ENCODE data around the gene KCNC4. TPM values are rescaled to one million over a fixed set of nuclear protein-coding genes. Genes with fewer than 3 reads are reported as not detected.

The KCNC4 gene
- total and polyA plus RNA-seq, 12 donors = 2.2 to 13.8 (median 5.1) TPM

DNA sequence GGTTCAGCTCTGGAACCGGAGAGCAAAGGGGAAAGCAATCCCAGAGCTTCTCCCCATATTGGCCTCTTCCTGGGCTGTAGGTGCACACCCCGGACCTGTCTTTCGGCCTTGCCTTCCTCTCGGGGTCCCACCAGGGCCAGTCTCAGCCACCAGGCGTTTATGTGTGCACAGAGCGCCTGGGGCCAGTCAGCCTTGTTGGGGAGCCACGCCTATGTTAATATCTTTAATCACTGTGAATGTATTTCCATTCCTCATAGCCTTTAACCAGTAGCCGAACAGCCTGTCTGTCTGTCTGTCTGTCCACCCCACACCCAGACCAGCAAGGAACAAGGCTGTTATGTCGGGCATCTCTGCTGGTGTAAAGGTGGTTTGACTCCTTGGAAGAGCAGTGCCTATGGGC lies 18.8 kb downstream of the KCNC4 start:
- intact Hi-C loops (cut with DNase I) = no loop called here
- Histone ChIP-seq H3K27me3 (no peaks in the 10 kb centered on the region), H3K27ac (no peak overlapping the region), H3K4me3 (no peak overlapping the region), H3K36me3 (peaks cover 0 to 94% (median 11%) of the 10 kb centered on the region in 9 donors), H3K4me1 (no peaks in the 10 kb centered on the region), H3K9me3 (peaks cover 0 to 13% (median 0%) of the 10 kb centered on the region in 11 donors)
- ATAC-seq (no peak), DNase-seq (no peak)
- TF ChIP-seq, protein P1, sequence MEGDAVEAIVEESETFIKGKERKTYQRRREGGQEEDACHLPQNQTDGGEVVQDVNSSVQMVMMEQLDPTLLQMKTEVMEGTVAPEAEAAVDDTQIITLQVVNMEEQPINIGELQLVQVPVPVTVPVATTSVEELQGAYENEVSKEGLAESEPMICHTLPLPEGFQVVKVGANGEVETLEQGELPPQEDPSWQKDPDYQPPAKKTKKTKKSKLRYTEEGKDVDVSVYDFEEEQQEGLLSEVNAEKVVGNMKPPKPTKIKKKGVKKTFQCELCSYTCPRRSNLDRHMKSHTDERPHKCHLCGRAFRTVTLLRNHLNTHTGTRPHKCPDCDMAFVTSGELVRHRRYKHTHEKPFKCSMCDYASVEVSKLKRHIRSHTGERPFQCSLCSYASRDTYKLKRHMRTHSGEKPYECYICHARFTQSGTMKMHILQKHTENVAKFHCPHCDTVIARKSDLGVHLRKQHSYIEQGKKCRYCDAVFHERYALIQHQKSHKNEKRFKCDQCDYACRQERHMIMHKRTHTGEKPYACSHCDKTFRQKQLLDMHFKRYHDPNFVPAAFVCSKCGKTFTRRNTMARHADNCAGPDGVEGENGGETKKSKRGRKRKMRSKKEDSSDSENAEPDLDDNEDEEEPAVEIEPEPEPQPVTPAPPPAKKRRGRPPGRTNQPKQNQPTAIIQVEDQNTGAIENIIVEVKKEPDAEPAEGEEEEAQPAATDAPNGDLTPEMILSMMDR (IDR thresholded peaks at IDR 0.05) = no peak
- 91 to 93% methylated on average over 9 of the region's 9 CpGs for WGBS, 2 donors

DNA sequence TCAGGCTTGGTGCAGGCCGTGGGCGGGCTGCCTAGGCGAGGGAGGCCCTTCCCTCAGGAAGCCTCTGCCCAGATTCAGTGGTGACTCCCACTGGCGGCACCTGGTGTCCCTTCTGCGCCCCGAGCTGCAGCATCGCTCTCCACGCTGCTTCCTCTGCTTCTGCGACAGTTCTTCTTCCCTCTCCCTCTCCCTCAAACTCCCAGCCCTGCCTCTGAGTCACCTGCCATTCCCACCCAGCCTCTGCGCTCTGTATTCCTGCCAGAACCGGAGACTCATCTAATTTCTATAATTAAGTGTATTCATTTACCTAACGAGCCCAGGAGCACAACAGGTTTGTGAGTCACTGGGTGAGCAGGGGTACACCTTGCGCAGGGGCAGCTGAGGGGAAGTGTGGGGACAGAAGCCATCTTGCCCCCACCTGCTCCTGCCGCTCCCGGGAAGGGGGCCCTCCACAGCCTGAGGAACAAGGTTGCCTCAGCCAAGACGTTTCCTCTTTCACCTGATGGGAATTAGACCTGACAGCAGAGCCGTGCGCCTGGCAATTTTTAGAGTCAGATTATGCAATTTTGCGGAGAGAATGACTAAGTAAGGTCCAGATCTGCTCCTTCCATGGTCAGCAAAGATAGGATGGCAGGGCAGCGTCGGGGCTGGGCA lies 19.4 kb downstream of the KCNC4 start:
- peaks cover 0 to 88% (median 11%) of the 10 kb centered on the region in 9 donors for H3K36me3 ChIP-seq

DNA sequence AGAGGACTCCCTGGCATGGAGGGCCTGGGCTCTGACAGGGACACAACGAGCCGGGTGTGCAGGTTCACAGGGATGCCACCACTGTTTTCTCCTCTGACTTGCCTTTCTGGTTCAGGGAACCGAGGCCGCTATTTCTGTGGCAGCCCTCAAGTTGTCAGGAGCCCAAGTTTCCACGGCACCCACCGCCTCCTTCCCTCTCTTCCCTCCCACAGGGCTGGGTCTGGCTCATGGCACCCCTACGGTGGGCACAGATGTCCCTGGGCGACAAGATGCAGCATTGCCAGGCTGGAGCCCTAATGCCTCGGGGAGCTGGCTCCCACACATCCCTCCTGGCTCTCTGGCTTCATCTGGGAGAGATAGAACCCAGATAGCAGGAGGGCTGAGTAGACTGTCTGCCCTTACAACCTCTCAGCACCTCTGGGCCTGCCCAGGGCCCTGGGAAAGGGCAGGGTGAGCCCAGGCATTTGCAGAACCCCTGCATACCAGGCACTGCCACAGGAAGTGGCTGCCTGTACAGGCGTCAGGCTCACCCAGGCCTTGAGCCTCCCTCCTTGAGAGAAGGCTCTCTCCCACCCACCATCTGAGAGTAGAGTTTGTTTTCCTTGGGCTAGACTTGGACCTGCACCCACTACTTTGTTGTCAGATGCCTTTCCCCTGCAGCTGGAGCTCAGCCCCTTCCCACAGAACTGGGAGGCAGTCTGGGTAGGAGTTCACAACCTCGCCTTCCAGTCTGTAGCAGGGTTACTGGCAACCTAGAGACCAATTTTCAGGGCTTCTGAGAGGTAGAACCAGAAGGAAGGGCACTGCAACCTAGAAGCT lies 20.5 kb downstream of the KCNC4 start:
- TF ChIP-seq, protein P1 (IDR thresholded peaks at IDR 0.05) = no peak
- no peak overlapping the region for H3K4me3 ChIP-seq
- intact Hi-C loops (cut with DNase I) = no loop called here
- DNase-seq (no peak), ATAC-seq (no peak)
- H3K9me3 ChIP-seq = peaks cover 0 to 13% (median 0%) of the 10 kb centered on the region in 11 donors
- peaks cover 0 to 78% (median 11%) of the 10 kb centered on the region in 9 donors for H3K36me3 ChIP-seq
- H3K4me1 ChIP-seq = peaks cover 0 to 14% (median 11%) of the 10 kb centered on the region in 9 donors
- H3K27me3 ChIP-seq = no peaks in the 10 kb centered on the region
- 92 to 93% methylated on average over 11 of the region's 11 CpGs for WGBS, 2 donors
- no peak overlapping the region for H3K27ac ChIP-seq

More for the DNA sequence above, 19.4 kb downstream of the KCNC4 start:
- WGBS, 2 donors = 89 to 93% methylated on average over 21 of the region's 21 CpGs
- H3K27me3 ChIP-seq = no peaks in the 10 kb centered on the region
- DNase-seq = no peak
- H3K4me1 ChIP-seq = peaks cover 0 to 3% (median 0%) of the 10 kb centered on the region in 9 donors
- intact Hi-C loops (cut with DNase I) = no loop called here
- TF ChIP-seq, protein P1 (IDR thresholded peaks at IDR 0.05) = no peak
- peaks cover 0 to 13% (median 0%) of the 10 kb centered on the region in 11 donors for H3K9me3 ChIP-seq
- no peak overlapping the region for H3K27ac ChIP-seq
- no peak for ATAC-seq
- no peak overlapping the region for H3K4me3 ChIP-seq

DNA sequence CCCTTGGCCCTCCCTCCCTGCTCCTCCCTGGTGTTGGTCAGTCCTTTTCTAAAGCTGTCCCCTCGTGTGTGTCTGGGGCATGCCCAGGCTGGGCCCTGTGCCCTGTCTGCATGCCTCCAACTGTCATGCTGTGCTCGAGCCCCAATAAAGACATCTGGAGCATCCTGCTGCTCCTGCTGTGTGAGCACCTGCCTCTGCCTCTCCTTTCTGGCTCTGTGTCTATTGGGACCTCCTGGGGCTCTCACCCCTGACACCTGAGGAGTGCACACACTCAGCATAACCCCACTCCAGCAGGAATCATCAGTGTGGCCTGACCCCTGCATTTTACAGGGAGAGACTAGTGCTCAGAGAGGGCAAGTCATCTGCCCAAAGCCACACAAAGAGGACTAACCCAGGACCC lies 23.7 kb downstream of the KCNC4 start:
- intact Hi-C loops (cut with DNase I) = loop anchor here in 1 of 10 donors (2.0 kb wide), 1 partner anchor 21 kb away; no protein-coding TSS in a partner anchor
- no peak for DNase-seq
- ATAC-seq = no peak
- Histone ChIP-seq H3K9me3 (peaks cover 0 to 13% (median 0%) of the 10 kb centered on the region in 11 donors), H3K4me1 (peaks cover 0 to 35% (median 19%) of the 10 kb centered on the region in 9 donors), H3K4me3 (no peak overlapping the region), H3K27ac (no peak overlapping the region), H3K27me3 (no peaks in the 10 kb centered on the region), H3K36me3 (peaks cover 0 to 46% (median 11%) of the 10 kb centered on the region in 9 donors)
- TF ChIP-seq, protein P1 (IDR thresholded peaks at IDR 0.05) = no peak
- WGBS, 2 donors = 83 to 84% methylated on average over 2 of the region's 2 CpGs
